Measurements from ENCODE around the gene STRADB.

The STRADB gene

GRCh38 chr2:201465524-201465971 lies 14.0 kb downstream of the STRADB start:
- no peak for TF ChIP-seq CTCF (conservative IDR thresholded peaks at IDR 0.05; ENCODE audit: low read depth, low read length)
- no peak overlapping the region for H3K27ac ChIP-seq
- H3K4me2 ChIP-seq, result no peak overlapping the region
- no peak overlapping the region for H2AFZ ChIP-seq (ENCODE audit: low read depth)
- no peak overlapping the region for H3K9ac ChIP-seq
- H3K4me1 ChIP-seq (ENCODE audit: low read depth, poor library complexity, severe bottlenecking), result no peaks in the 10 kb centered on the region
- no peaks in the 10 kb centered on the region for H3K36me3 ChIP-seq (ENCODE audit: insufficient read depth)
- H3K4me3 ChIP-seq (IDR thresholded peaks at IDR 0.05; ENCODE audit: insufficient read depth, low read depth, low read length), result no peak overlapping the region
- no peaks in the 10 kb centered on the region for H4K20me1 ChIP-seq (ENCODE audit: insufficient read depth)
- H3K27me3 ChIP-seq (ENCODE audit: insufficient read depth, low read depth), result no peaks in the 10 kb centered on the region
- no peaks in the 10 kb centered on the region for H3K79me2 ChIP-seq (ENCODE audit: insufficient read depth, low read depth)

GRCh38 chr2:201466050-201466675 lies 14.6 kb downstream of the STRADB start:
- no peaks in the 10 kb centered on the region for H3K36me3 ChIP-seq (ENCODE audit: insufficient read depth)
- H3K9ac ChIP-seq, result no peak overlapping the region
- no peak overlapping the region for H3K4me3 ChIP-seq (IDR thresholded peaks at IDR 0.05; ENCODE audit: insufficient read depth, low read depth, low read length)
- no peak overlapping the region for H3K27ac ChIP-seq
- TF ChIP-seq CTCF (conservative IDR thresholded peaks at IDR 0.05; ENCODE audit: low read depth, low read length), result no peak
- no peak overlapping the region for H3K4me2 ChIP-seq
- no peak overlapping the region for H2AFZ ChIP-seq (ENCODE audit: low read depth)
- H3K27me3 ChIP-seq (ENCODE audit: insufficient read depth, low read depth), result no peaks in the 10 kb centered on the region
- no peaks in the 10 kb centered on the region for H4K20me1 ChIP-seq (ENCODE audit: insufficient read depth)
- no peaks in the 10 kb centered on the region for H3K4me1 ChIP-seq (ENCODE audit: low read depth, poor library complexity, severe bottlenecking)
- no peaks in the 10 kb centered on the region for H3K79me2 ChIP-seq (ENCODE audit: insufficient read depth, low read depth)

GRCh38 chr2:201467666-201468065 lies 16.1 kb downstream of the STRADB start:
- no peak overlapping the region for H3K27ac ChIP-seq
- no peaks in the 10 kb centered on the region for H3K79me2 ChIP-seq (ENCODE audit: insufficient read depth, low read depth)
- no peak overlapping the region for H3K4me3 ChIP-seq (IDR thresholded peaks at IDR 0.05; ENCODE audit: insufficient read depth, low read depth, low read length)
- H3K36me3 ChIP-seq (ENCODE audit: insufficient read depth), result no peaks in the 10 kb centered on the region
- no peak overlapping the region for H3K9ac ChIP-seq
- no peaks in the 10 kb centered on the region for H3K27me3 ChIP-seq (ENCODE audit: insufficient read depth, low read depth)
- no peaks in the 10 kb centered on the region for H4K20me1 ChIP-seq (ENCODE audit: insufficient read depth)
- no peaks in the 10 kb centered on the region for H3K4me1 ChIP-seq (ENCODE audit: low read depth, poor library complexity, severe bottlenecking)
- no peak overlapping the region for H2AFZ ChIP-seq (ENCODE audit: low read depth)
- H3K4me2 ChIP-seq, result no peak overlapping the region
- no peak for TF ChIP-seq CTCF (conservative IDR thresholded peaks at IDR 0.05; ENCODE audit: low read depth, low read length)

GRCh38 chr2:201470821-201471731 lies 19.5 kb downstream of the STRADB start:
- Histone ChIP-seq H3K79me2 (ENCODE audit: insufficient read depth, low read depth) (no peaks in the 10 kb centered on the region), H3K4me3 (IDR thresholded peaks at IDR 0.05; ENCODE audit: insufficient read depth, low read depth, low read length) (no peak overlapping the region), H3K27me3 (ENCODE audit: insufficient read depth, low read depth) (no peaks in the 10 kb centered on the region), H3K36me3 (ENCODE audit: insufficient read depth) (no peaks in the 10 kb centered on the region), H3K4me2 (no peak overlapping the region), H3K9ac (no peak overlapping the region), H3K27ac (no peak overlapping the region), H3K4me1 (ENCODE audit: low read depth, poor library complexity, severe bottlenecking) (no peaks in the 10 kb centered on the region), H4K20me1 (ENCODE audit: insufficient read depth) (no peaks in the 10 kb centered on the region), H2AFZ (ENCODE audit: low read depth) (no peak overlapping the region)
- no peak for TF ChIP-seq CTCF (conservative IDR thresholded peaks at IDR 0.05; ENCODE audit: low read depth, low read length)

All from KMS-11 (cell line).